HUDEP-2 (cell line): Measurements from ENCODE around the gene TFF3.

Source experiments
- DNase-seq, 76 experiments: peaks; one replicate each; lab custom pipeline; 2025; ENCODE audit not compliant: unreplicated experiment in 76 of 76; lab: John Stamatoyannopoulos, UW

TFF3 gene

GRCh38 chr21:42324896-42325295, 9.7 kb upstream of the TFF3 start:
- DNase-seq, result no peak

GRCh38 chr21:42321845-42322244, 6.6 kb upstream of the TFF3 start:
- DNase-seq, result no peak

- no peak for DNase-seq
Measured at GRCh38 chr21:42321231-42321630, 6.0 kb upstream of the TFF3 start.

GRCh38 chr21:42320791-42321190, 5.6 kb upstream of the TFF3 start:
- no peak for DNase-seq

GRCh38 chr21:42319851-42320572, 4.8 kb upstream of the TFF3 start:
- DNase-seq, result no peak

GRCh38 chr21:42319376-42319775, 4.2 kb upstream of the TFF3 start:
- no peak for DNase-seq

GRCh38 chr21:42317826-42318746, 2.9 kb upstream of the TFF3 start:
- DNase-seq, result no peak

- DNase-seq, result no peak
Measured at GRCh38 chr21:42317341-42317741, 2.1 kb upstream of the TFF3 start.

- DNase-seq, result no peak
Measured at GRCh38 chr21:42316891-42317290, 1.7 kb upstream of the TFF3 start.

GRCh38 chr21:42314616-42315295, 453 bp downstream of the TFF3 start:
- no peak for DNase-seq

- no peak for DNase-seq
Measured at GRCh38 chr21:42313501-42313969, 1.7 kb downstream of the TFF3 start.

GRCh38 chr21:42312626-42313104, 2.5 kb downstream of the TFF3 start:
- DNase-seq, result no peak

- no peak for DNase-seq
Measured at GRCh38 chr21:42311816-42312625, 3.2 kb downstream of the TFF3 start.

GRCh38 chr21:42311160-42311559, 4.0 kb downstream of the TFF3 start:
- no peak for DNase-seq

- DNase-seq, result no peak
Measured at GRCh38 chr21:42310411-42311001, 4.7 kb downstream of the TFF3 start.

GRCh38 chr21:42309753-42310213, 5.4 kb downstream of the TFF3 start:
- DNase-seq, result peak in 48 of 76 experiments; percentile 8 to 74 (median 38)

- DNase-seq, result no peak
Measured at GRCh38 chr21:42308914-42309752, 6.1 kb downstream of the TFF3 start.

GRCh38 chr21:42308161-42308913, 6.9 kb downstream of the TFF3 start:
- no peak for DNase-seq
